Caco-2 (cell line): ENCODE data around the gene CFAP68. TPM values are rescaled to one million over a fixed set of nuclear protein-coding genes. Genes with fewer than 3 reads are reported as not detected.
A peak's percentile ranks its signal among the peaks of the same experiment; 100 is the strongest.

Experiments used
- BruUV-seq: library from RNA; stranded (reverse); fragments of 400-500 nt; replicated peaks from 2 replicates; lab custom pipeline; 2021; lab: Mats Ljungman, UMichigan
- CTCF ChIA-PET: fragments of 300-600 bp; sonication (Branson Sonifier 250); formaldehyde crosslinking; loops from one replicate; lab custom pipeline; 2022; ENCODE audit warnings: antibody characterized with exemption; lab: Charles Lee
- POLR2A ChIA-PET: fragments of 300-600 bp; sonication (Branson Sonifier 250); formaldehyde crosslinking; loops from one replicate; lab custom pipeline; 2022; ENCODE audit warnings: antibody characterized with exemption; lab: Charles Lee
- DNase-seq, 2 experiments: peaks; one replicate each; pipeline versions ENCODE4 v3.0.0 to v3.0.0-alpha.2; 2020 to 2022
- H3K27me3 ChIP-seq: replicated peaks from 2 replicates; pipeline ENCODE4 v1.6.0; 2011; ENCODE audit warnings: low read length; ENCODE audit not compliant: control insufficient read depth, insufficient read depth
- H3K36me3 ChIP-seq: 2 replicates; pipeline ENCODE4 v1.5.1; 2011; ENCODE audit warnings: low read length; ENCODE audit not compliant: control insufficient read depth, insufficient read depth
- H3K4me1 ChIP-seq: fragments of 250-450 bp; sonication (Bioruptor Pico); 2 replicates; pipeline ENCODE4 v1.5.1; 2020; ENCODE audit warnings: mild to moderate bottlenecking
- H3K4me3 ChIP-seq: 2 replicates; pipeline ENCODE4 v1.5.1; 2011; ENCODE audit warnings: low read depth, mild to moderate bottlenecking, control low read depth, low read length
- H3K9me3 ChIP-seq: fragments of 250-450 bp; sonication (Bioruptor Pico); 2 replicates; pipeline ENCODE4 v1.5.1; 2020; ENCODE audit warnings: mild to moderate bottlenecking, moderate library complexity
- H3K27ac Mint-ChIP-seq: one replicate; pipeline ENCODE4 v1.8.0; 2022; ENCODE audit warnings: mixed read lengths; ENCODE audit not compliant: unreplicated experiment
- H3K27me3 Mint-ChIP-seq: one replicate; pipeline ENCODE4 v1.8.0; 2022; ENCODE audit warnings: mixed read lengths; ENCODE audit not compliant: insufficient read depth, unreplicated experiment
- H3K36me3 Mint-ChIP-seq: one replicate; pipeline ENCODE4 v1.8.0; 2022; ENCODE audit warnings: mild to moderate bottlenecking, mixed read lengths; ENCODE audit not compliant: insufficient read depth, unreplicated experiment
- H3K4me1 Mint-ChIP-seq: one replicate; pipeline ENCODE4 v1.8.0; 2022; ENCODE audit warnings: low read depth, mixed read lengths; ENCODE audit not compliant: unreplicated experiment
- H3K4me3 Mint-ChIP-seq: one replicate; pipeline ENCODE4 v1.8.0; 2022; ENCODE audit warnings: mild to moderate bottlenecking, moderate library complexity, mixed read lengths; ENCODE audit not compliant: unreplicated experiment
- H3K9me3 Mint-ChIP-seq: one replicate; pipeline ENCODE4 v1.8.0; 2022; ENCODE audit warnings: mixed read lengths; ENCODE audit not compliant: unreplicated experiment
- intact Hi-C: fragments of 100-400 bp; cut with micrococcal nuclease; formaldehyde crosslinking; loops from one replicate; pipeline ENCODE4 v1.10.0; 2022; ENCODE audit not compliant: unreplicated experiment
- total RNA-seq: library from RNA; stranded (reverse); gene quantifications from 2 replicates; pipeline ENCODE4 v1.2.3, GENCODE V29; 2022
- TF ChIP-seq, protein P1 (sequence below), 2 experiments: fragments of 200-600 bp in 1 of 2; IDR thresholded peaks; 1 replicate in 1 of 2; 2 replicates in 1 of 2; pipeline versions ENCODE4 v1.5.1 to v1.8.0; 2011 to 2022; ENCODE audit warnings: antibody characterized with exemption in 1 of 2, control low read depth in 1 of 2, inconsistent platforms in 1 of 2, low read depth in 1 of 2, low read length in 1 of 2, mild to moderate bottlenecking in 1 of 2, moderate library complexity in 1 of 2; ENCODE audit not compliant: insufficient read depth in 1 of 2, severe bottlenecking in 1 of 2, unreplicated experiment in 1 of 2

The CFAP68 gene
- total RNA-seq, 1 experiment from 2014 or later = 71.4 TPM

- BruUV-seq = no TSS peak
Measured at GRCh38 chr11:111917788-111918187, 38.4 kb downstream of the CFAP68 start.

DNA sequence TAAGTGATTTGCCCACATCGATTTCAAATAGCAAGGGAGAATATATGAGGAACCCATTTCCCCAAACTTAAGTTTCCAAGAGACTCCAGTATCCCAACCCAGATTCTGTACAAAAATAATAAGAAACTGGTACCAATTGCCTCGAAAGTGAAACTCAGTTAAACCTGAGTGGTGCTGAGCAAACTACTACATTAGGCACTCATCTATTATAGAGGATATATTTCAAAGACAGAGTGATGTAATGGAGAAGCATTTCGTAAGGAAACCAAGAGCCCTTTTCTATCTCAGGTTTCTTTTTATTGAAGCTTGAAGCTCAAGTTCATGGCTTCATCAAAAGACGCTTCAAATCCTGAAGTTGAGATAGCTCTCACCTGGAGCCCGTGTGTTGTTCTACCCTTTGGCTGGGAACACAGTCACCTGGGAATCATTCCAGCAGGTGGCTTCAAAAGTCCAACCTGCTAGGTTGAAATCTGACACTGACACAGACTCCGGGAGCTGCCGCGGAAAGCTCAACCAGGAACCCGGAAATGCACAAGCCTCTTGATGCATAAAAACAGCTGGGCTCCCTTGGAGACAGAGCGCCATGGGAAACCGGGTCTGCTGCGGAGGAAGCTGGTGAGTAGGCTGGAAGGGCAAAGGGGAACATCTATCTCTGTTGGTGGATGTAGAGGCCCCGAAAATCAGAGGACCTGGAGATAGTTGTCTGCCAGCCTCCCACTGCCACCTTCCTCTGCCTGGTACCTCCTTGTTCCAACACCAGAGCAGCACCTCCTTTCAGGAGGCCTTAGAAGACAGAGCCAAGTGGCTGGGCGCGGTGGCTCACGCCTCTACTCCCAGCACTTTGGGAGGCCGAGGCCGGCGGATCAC lies 39.3 kb downstream of the CFAP68 start, which contains the start of gene C11orf52:
Gene C11orf52 (plus strand): TSS at position 524 of the 867 bp plus-strand sequence. CDS start 60 bp downstream, at position 584.
- Histone ChIP-seq H3K9me3 (no peaks in the 10 kb centered on the region), H3K27me3 (no peaks in the 10 kb centered on the region), H3K36me3 (no peaks in the 10 kb centered on the region), H3K4me1 (peaks cover 12% of the 10 kb centered on the region), H3K4me3 (peak within 1 kb of the TSS; percentile 49)
- CTCF ChIA-PET = interaction anchor here (0.6 to 2.4 kb wide), 13 partner anchors 8 to 104 kb away, joined by 3 to 35 read pairs (median 7); partner anchors contain the start of genes ALG9, DIXDC1 and FDXACB1
- H3K9me3 Mint-ChIP-seq = no peaks in the 10 kb centered on the region
- peak; percentile 92 to 94 for DNase-seq
- H3K27ac Mint-ChIP-seq = peak within 1 kb of the TSS; percentile 94
- intact Hi-C loops = loop anchor here (1.0 to 2.0 kb wide), 4 partner anchors 9 to 64 kb away; partner anchors contain the start of genes ALG9, CFAP68 and FDXACB1
- H3K36me3 Mint-ChIP-seq = no peaks in the 10 kb centered on the region
- peaks cover 21% of the 10 kb centered on the region for H3K4me1 Mint-ChIP-seq
- peak within 1 kb of the TSS; percentile 79 for H3K4me3 Mint-ChIP-seq
- no TSS peak for BruUV-seq
- no peaks in the 10 kb centered on the region for H3K27me3 Mint-ChIP-seq
- POLR2A ChIA-PET = interaction anchor here (0.6 to 2.1 kb wide), 7 partner anchors 8 to 70 kb away, joined by 3 to 38 read pairs (median 5); partner anchors contain the start of genes ALG9 and FDXACB1
- TF ChIP-seq, protein P1, sequence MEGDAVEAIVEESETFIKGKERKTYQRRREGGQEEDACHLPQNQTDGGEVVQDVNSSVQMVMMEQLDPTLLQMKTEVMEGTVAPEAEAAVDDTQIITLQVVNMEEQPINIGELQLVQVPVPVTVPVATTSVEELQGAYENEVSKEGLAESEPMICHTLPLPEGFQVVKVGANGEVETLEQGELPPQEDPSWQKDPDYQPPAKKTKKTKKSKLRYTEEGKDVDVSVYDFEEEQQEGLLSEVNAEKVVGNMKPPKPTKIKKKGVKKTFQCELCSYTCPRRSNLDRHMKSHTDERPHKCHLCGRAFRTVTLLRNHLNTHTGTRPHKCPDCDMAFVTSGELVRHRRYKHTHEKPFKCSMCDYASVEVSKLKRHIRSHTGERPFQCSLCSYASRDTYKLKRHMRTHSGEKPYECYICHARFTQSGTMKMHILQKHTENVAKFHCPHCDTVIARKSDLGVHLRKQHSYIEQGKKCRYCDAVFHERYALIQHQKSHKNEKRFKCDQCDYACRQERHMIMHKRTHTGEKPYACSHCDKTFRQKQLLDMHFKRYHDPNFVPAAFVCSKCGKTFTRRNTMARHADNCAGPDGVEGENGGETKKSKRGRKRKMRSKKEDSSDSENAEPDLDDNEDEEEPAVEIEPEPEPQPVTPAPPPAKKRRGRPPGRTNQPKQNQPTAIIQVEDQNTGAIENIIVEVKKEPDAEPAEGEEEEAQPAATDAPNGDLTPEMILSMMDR (IDR thresholded peaks at IDR 0.05; ENCODE audit: insufficient read depth in 1 of 2, low read depth in 1 of 2, low read length in 1 of 2, severe bottlenecking in 1 of 2, unreplicated experiment in 1 of 2) = peak; percentile 42 to 48

More at GRCh38 chr11:111917788-111918187, 38.4 kb downstream of the CFAP68 start:
- H3K9me3 ChIP-seq = no peaks in the 10 kb centered on the region
- Mint-ChIP-seq H3K9me3 (no peaks in the 10 kb centered on the region), H3K27me3 (no peaks in the 10 kb centered on the region), H3K27ac (peak overlapping the region; percentile 94), H3K36me3 (no peaks in the 10 kb centered on the region), H3K4me1 (peaks cover 13% of the 10 kb centered on the region), H3K4me3 (peak overlapping the region; percentile 79)
- TF ChIP-seq, protein P1 (IDR thresholded peaks at IDR 0.05; ENCODE audit: insufficient read depth in 1 of 2, low read depth in 1 of 2, low read length in 1 of 2, severe bottlenecking in 1 of 2, unreplicated experiment in 1 of 2) = no peak
- CTCF ChIA-PET = interaction anchor here (1.5 to 2.4 kb wide), 5 partner anchors 9 to 80 kb away, joined by 6 to 35 read pairs (median 10); partner anchors contain the start of gene FDXACB1
- DNase-seq = no peak
- POLR2A ChIA-PET = interaction anchor here (2.1 kb wide), 1 partner anchor 9 kb away, joined by 38 read pairs; no protein-coding TSS in a partner anchor
- H3K4me1 ChIP-seq = peaks cover 12% of the 10 kb centered on the region
- H3K4me3 ChIP-seq = no peak overlapping the region
- no peaks in the 10 kb centered on the region for H3K27me3 ChIP-seq
- intact Hi-C loops = loop anchor here (1.0 to 2.0 kb wide), 4 partner anchors 10 to 65 kb away; partner anchors contain the start of genes ALG9, CFAP68 and FDXACB1
- no peaks in the 10 kb centered on the region for H3K36me3 ChIP-seq

DNA sequence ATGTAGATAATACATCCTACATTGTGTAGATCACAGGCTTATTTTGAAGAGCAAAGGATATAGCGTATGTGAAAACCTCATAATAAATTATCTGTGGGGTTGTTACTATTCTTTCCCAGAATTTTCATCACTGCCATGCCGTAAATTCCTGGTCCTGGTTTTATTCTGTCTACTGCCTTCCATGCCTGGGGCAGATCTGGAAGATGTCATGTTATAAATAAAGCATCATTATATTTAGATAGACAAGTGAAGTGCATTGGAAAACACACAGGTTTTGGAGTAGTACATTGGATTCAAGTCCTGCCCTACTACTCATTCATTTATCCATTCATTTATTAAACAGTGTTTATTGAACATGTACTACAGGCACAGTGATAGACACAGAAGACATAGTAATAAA lies 41.6 kb downstream of the CFAP68 start:
- peaks cover 26% of the 10 kb centered on the region for H3K4me1 ChIP-seq
- intact Hi-C loops = no loop called here
- no peaks in the 10 kb centered on the region; the same call in 1 of the 2 replicates for H3K36me3 ChIP-seq
- Mint-ChIP-seq H3K4me3 (no peak overlapping the region), H3K36me3 (no peaks in the 10 kb centered on the region), H3K27ac (no peak overlapping the region), H3K9me3 (no peaks in the 10 kb centered on the region), H3K4me1 (peaks cover 44% of the 10 kb centered on the region), H3K27me3 (no peaks in the 10 kb centered on the region)
- H3K27me3 ChIP-seq = no peaks in the 10 kb centered on the region
- CTCF ChIA-PET = no interaction called here
- no peak overlapping the region for H3K4me3 ChIP-seq
- no peak for DNase-seq
- POLR2A ChIA-PET = no interaction called here
- no TSS peak for BruUV-seq
- TF ChIP-seq, protein P1 (IDR thresholded peaks at IDR 0.05; ENCODE audit: insufficient read depth in 1 of 2, low read depth in 1 of 2, low read length in 1 of 2, severe bottlenecking in 1 of 2, unreplicated experiment in 1 of 2) = no peak
- H3K9me3 ChIP-seq = no peaks in the 10 kb centered on the region
